NB4 (cell line): ENCODE data around the gene JAZF1.

ENCODE experiments used
- POLR2A ChIP-seq: IDR thresholded peaks from 2 replicates; pipeline ENCODE4 v1.6.1; 2011; ENCODE audit warnings: mild to moderate bottlenecking; ENCODE audit not compliant: insufficient read length; ENCODE audit errors: extremely low read depth
- TF ChIP-seq, protein P1 (sequence below): IDR thresholded peaks from one replicate; pipeline ENCODE4 v1.5.1; 2012; ENCODE audit warnings: low read depth, low read length

DNA sequence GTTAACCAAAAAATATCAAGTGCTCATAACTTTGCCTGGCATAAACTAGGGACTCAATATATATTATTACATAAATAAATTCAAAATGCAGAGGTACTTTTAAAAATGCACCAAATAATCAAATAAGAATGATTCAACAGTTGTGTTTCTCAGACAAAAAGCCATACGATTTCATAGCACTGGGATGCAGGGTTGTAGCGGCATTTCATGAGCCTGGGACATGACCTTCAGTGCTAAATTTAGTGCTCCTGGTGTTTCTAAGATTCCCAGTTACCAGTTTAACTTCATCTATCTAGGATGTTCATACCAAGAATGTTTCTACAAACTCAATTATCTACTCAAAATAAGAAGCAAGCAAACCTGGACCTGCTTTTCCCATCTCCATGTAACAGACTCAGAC lies 4.0 kb downstream of the JAZF1 start:
- TF ChIP-seq, protein P1, sequence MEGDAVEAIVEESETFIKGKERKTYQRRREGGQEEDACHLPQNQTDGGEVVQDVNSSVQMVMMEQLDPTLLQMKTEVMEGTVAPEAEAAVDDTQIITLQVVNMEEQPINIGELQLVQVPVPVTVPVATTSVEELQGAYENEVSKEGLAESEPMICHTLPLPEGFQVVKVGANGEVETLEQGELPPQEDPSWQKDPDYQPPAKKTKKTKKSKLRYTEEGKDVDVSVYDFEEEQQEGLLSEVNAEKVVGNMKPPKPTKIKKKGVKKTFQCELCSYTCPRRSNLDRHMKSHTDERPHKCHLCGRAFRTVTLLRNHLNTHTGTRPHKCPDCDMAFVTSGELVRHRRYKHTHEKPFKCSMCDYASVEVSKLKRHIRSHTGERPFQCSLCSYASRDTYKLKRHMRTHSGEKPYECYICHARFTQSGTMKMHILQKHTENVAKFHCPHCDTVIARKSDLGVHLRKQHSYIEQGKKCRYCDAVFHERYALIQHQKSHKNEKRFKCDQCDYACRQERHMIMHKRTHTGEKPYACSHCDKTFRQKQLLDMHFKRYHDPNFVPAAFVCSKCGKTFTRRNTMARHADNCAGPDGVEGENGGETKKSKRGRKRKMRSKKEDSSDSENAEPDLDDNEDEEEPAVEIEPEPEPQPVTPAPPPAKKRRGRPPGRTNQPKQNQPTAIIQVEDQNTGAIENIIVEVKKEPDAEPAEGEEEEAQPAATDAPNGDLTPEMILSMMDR = no peak
- no peak for TF ChIP-seq POLR2A
